Kidney (tissue), 14 donors: ENCODE results near the gene TIGAR. TPM values are rescaled to one million over a fixed set of nuclear protein-coding genes. Genes with fewer than 3 reads are reported as not detected.

Source experiments
- DNase-seq, 5 donors: peaks; one replicate each; pipeline ENCODE4 v3.0.0-alpha.2; 2013 to 2020
- FAIRE-seq: peaks from 2 replicates; lab custom pipeline; 2012; peaks lifted over from hg19 to GRCh38; lab: Jason Lieb, UNC
- H3K27ac ChIP-seq, 2 donors: one replicate each; pipeline ENCODE4 v1.7.0; 2013; ENCODE audit warnings: low read depth in 2 of 2, low read length in 2 of 2, inconsistent platforms in 1 of 2
- H3K27me3 ChIP-seq: one replicate; pipeline ENCODE4 v1.7.1; 2013; ENCODE audit warnings: low read length, inconsistent platforms; ENCODE audit not compliant: control insufficient read depth, insufficient read depth
- H3K36me3 ChIP-seq, 3 donors: one replicate each; pipeline versions ENCODE4 v1.7.0 to v1.7.1; 2013; ENCODE audit warnings: low read length in 3 of 3, control low read depth in 1 of 3, inconsistent platforms in 1 of 3; ENCODE audit not compliant: insufficient read depth in 3 of 3, control insufficient read depth in 2 of 3
- H3K4me1 ChIP-seq, 3 donors: one replicate each; pipeline versions ENCODE4 v1.7.0 to v1.7.1; 2013; ENCODE audit warnings: low read length in 3 of 3, inconsistent platforms in 1 of 3, low read depth in 1 of 3; ENCODE audit not compliant: control insufficient read depth in 2 of 3, insufficient read depth in 2 of 3
- H3K4me3 ChIP-seq, 3 donors: one replicate each; pipeline versions ENCODE4 v1.7.0 to v1.8.1; 2013; ENCODE audit warnings: low read length in 3 of 3, control low read depth in 1 of 3, inconsistent platforms in 1 of 3
- H3K9ac ChIP-seq, 3 donors: one replicate each; pipeline versions ENCODE4 v1.7.0 to v1.7.1; 2013; ENCODE audit warnings: low read length in 3 of 3, control low read depth in 1 of 3, inconsistent platforms in 1 of 3
- H3K9me3 ChIP-seq, 3 donors: one replicate each; pipeline versions ENCODE4 v1.7.0 to v1.7.1; 2013; ENCODE audit warnings: low read length in 3 of 3, control low read depth in 1 of 3, inconsistent platforms in 1 of 3; ENCODE audit not compliant: control insufficient read depth in 2 of 3, insufficient read depth in 1 of 3
- intact Hi-C: fragments of 100-400 bp; cut with DNase I; formaldehyde crosslinking; loops from one replicate; pipeline ENCODE4 v1.11.1; 2022
- polyA plus RNA-seq: library from polyadenylated mRNA; stranded (reverse); fragments of 350-450 nt; fragmentation: Illumina TruSeq; extraction: RNeasy Lipid Tissue Mini Kit (QIAGEN cat#74804); gene quantifications from one replicate; pipeline ENCODE4 v1.2.3, GENCODE V29; 2014; ENCODE audit warnings: low read depth, low replicate concordance; ENCODE audit not compliant: insufficient read depth
- total RNA-seq: library from RNA; stranded (reverse); fragmentation: NEBNext Ultra II Directional; extraction: Animal tissue kit (Norgen Biotek cat#: 25700); gene quantifications from one replicate; pipeline ENCODE4 v1.2.1, GENCODE V29; 2021
- TF ChIP-seq, protein P1 (sequence below): IDR thresholded peaks from 3 replicates; pipeline ENCODE4 v1.5.1; 2012; ENCODE audit warnings: mild to moderate bottlenecking, moderate library complexity, borderline replicate concordance; ENCODE audit not compliant: insufficient read depth; ENCODE audit errors: extremely low read depth
- donor health status: control.
- donor health status: control.
- donor health status: control.
- donor health status: control.
- donor health status: control.
- donor health status: DM: yes; HTN: yes; CAD: no.
- donor health status: Normal renal cell carcinoma (clear cell type).

Gene TIGAR
- total and polyA plus RNA-seq, 2 donors from 2014 or later: 3.6 to 11.8 TPM

DNA sequence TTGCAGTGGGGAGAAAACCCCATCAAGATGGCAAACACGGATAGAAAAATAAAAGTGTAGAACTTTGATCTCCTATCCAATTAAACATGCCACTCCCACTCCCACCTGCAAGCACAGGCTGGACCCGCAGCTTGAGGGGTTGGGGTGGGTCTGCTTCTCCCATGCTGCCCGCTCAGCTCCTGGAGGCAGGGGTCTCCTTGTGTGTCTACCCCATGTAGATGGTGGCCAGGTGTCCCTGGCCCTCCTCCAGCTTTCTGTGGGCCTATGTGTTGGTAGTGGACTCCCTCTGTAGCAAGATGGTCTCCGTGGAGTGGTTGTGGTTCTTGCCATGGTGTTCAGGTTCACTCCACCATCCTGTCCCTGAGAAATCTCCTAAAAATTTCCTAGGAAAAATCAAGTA is 82.0 kb downstream of the TIGAR start:
- no peaks in the 10 kb centered on the region for H3K9me3 ChIP-seq
- H3K36me3 ChIP-seq: no peaks in the 10 kb centered on the region
- H3K4me1 ChIP-seq: no peaks in the 10 kb centered on the region
- DNase-seq (no peak), FAIRE-seq (no peak)
- no peaks in the 10 kb centered on the region for H3K27me3 ChIP-seq
- no peak overlapping the region for H3K27ac ChIP-seq
- no peak overlapping the region for H3K9ac ChIP-seq
- no peak overlapping the region for H3K4me3 ChIP-seq
- intact Hi-C loops: no loop called here
- TF ChIP-seq, protein P1, sequence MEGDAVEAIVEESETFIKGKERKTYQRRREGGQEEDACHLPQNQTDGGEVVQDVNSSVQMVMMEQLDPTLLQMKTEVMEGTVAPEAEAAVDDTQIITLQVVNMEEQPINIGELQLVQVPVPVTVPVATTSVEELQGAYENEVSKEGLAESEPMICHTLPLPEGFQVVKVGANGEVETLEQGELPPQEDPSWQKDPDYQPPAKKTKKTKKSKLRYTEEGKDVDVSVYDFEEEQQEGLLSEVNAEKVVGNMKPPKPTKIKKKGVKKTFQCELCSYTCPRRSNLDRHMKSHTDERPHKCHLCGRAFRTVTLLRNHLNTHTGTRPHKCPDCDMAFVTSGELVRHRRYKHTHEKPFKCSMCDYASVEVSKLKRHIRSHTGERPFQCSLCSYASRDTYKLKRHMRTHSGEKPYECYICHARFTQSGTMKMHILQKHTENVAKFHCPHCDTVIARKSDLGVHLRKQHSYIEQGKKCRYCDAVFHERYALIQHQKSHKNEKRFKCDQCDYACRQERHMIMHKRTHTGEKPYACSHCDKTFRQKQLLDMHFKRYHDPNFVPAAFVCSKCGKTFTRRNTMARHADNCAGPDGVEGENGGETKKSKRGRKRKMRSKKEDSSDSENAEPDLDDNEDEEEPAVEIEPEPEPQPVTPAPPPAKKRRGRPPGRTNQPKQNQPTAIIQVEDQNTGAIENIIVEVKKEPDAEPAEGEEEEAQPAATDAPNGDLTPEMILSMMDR: no peak

Other genes with a start within 250 kb of the TIGAR start
- gene CCND2, start 47.5 kb upstream of the TIGAR start, total RNA-seq: 94.4 TPM
- gene CCND2, start 47.5 kb upstream of the TIGAR start, polyA plus RNA-seq: 3.3 TPM
- not detected for gene FGF23, start 58.5 kb downstream of the TIGAR start, total RNA-seq
- gene FGF23, start 58.5 kb downstream of the TIGAR start, polyA plus RNA-seq: not detected
- gene FGF6, start 124.6 kb downstream of the TIGAR start, total RNA-seq: not detected
- not detected for gene FGF6, start 124.6 kb downstream of the TIGAR start, polyA plus RNA-seq
- gene RAD51AP1, start 217.7 kb downstream of the TIGAR start, total RNA-seq: 2.9 TPM
- 0.52 TPM for gene RAD51AP1, start 217.7 kb downstream of the TIGAR start, polyA plus RNA-seq
- gene DYRK4, start 241.0 kb downstream of the TIGAR start, total RNA-seq: 32.8 TPM
- gene DYRK4, start 241.0 kb downstream of the TIGAR start, polyA plus RNA-seq: 49.0 TPM